SK-N-SH (cell line): Measurements from ENCODE around the gene BABAM2. TPM values are rescaled to one million over a fixed set of nuclear protein-coding genes. Genes with fewer than 3 reads are reported as not detected.

ENCODE experiments used
- CTCF ChIA-PET: fragments of 300-600, 350-600 bp; formaldehyde crosslinking; extraction: SDS; loops from one replicate; lab custom pipeline; 2021; lab: Yijun Ruan, JAX
- POLR2A ChIA-PET: fragments of 350-600 bp; sonication (Branson Sonifier 250); formaldehyde crosslinking; extraction: SDS; loops from one replicate; lab custom pipeline; 2020; ENCODE audit warnings: antibody characterized with exemption, inconsistent platforms; lab: Yijun Ruan, JAX
- DNase-seq: peaks from one replicate; pipeline ENCODE4 v3.0.0; 2012
- H2AFZ ChIP-seq: fragments of 200-600 bp; sonication (generic); 2 replicates; pipeline ENCODE4 v1.8.1; 2016; ENCODE audit warnings: antibody characterized with exemption, mild to moderate bottlenecking, low read depth
- H3F3A ChIP-seq: fragments of 200-600 bp; sonication (generic); replicated peaks from 2 replicates; pipeline ENCODE3; 2016; ENCODE audit warnings: antibody characterized with exemption, mild to moderate bottlenecking; ENCODE audit not compliant: insufficient read depth
- H3K27ac ChIP-seq, 2 experiments: fragments of 200-500 bp in 1 of 2; fragments of 200-600 bp in 1 of 2; sonication (Bioruptor generic) in 1 of 2; sonication (generic), shearing (Covaris generic) in 1 of 2; 2 replicates each; pipeline versions ENCODE4 v1.5.1 to v1.6.1; 2014 to 2016; ENCODE audit warnings: low read depth in 2 of 2, inconsistent platforms in 1 of 2, low read length in 1 of 2, mild to moderate bottlenecking in 1 of 2, mixed read lengths in 1 of 2
- H3K27me3 ChIP-seq: fragments of 200-600 bp; sonication (generic), shearing (Covaris generic); 2 replicates; pipeline ENCODE4 v1.6.1; 2016; ENCODE audit warnings: mixed run types; ENCODE audit not compliant: insufficient read depth
- H3K36me3 ChIP-seq, 2 experiments: fragments of 200-500 bp in 1 of 2; fragments of 200-600 bp in 1 of 2; sonication (Bioruptor generic) in 1 of 2; sonication (generic) in 1 of 2; replicated peaks in 1 of 2; 2 replicates each; pipeline versions ENCODE3 to v1.5.1; 2014 to 2016; ENCODE audit warnings: low read length in 1 of 2, mild to moderate bottlenecking in 1 of 2; ENCODE audit not compliant: insufficient read depth in 2 of 2, control insufficient read depth in 1 of 2
- H3K4me1 ChIP-seq, 2 experiments: fragments of 200-500 bp in 1 of 2; fragments of 200-600 bp in 1 of 2; sonication (Bioruptor generic) in 1 of 2; sonication (generic), shearing (Covaris generic) in 1 of 2; 2 replicates each; pipeline versions ENCODE4 v1.5.1 to v1.6.1; 2014 to 2016; ENCODE audit warnings: low read depth in 1 of 2, low read length in 1 of 2, mixed run types in 1 of 2; ENCODE audit not compliant: insufficient read depth in 2 of 2, control insufficient read depth in 1 of 2
- H3K4me2 ChIP-seq: fragments of 200-600 bp; sonication (generic), shearing (Covaris generic); 2 replicates; pipeline ENCODE4 v1.6.1; 2017; ENCODE audit warnings: mixed run types
- H3K4me3 ChIP-seq, 2 experiments: fragments of 200-500 bp in 1 of 2; fragments of 200-600 bp in 1 of 2; sonication (Bioruptor generic) in 1 of 2; sonication (generic), shearing (Covaris generic) in 1 of 2; 2 replicates each; pipeline versions ENCODE4 v1.5.1 to v1.8.1; 2014 to 2016; ENCODE audit warnings: low read depth in 2 of 2, inconsistent platforms in 1 of 2, low read length in 1 of 2, mild to moderate bottlenecking in 1 of 2, mixed read lengths in 1 of 2, moderate library complexity in 1 of 2
- H3K79me2 ChIP-seq: fragments of 200-600 bp; sonication (generic); 2 replicates; pipeline ENCODE4 v1.8.1; 2017; ENCODE audit warnings: mild to moderate bottlenecking; ENCODE audit not compliant: insufficient read depth
- H3K9ac ChIP-seq: fragments of 200-600 bp; sonication (generic); 2 replicates; pipeline ENCODE4 v1.6.1; 2017; ENCODE audit warnings: mixed run types
- H3K9me2 ChIP-seq: fragments of 200-600 bp; sonication (generic); 2 replicates; pipeline ENCODE4 v1.6.1; 2017; ENCODE audit warnings: mixed run types
- H3K9me3 ChIP-seq: fragments of 200-600 bp; sonication (generic); 2 replicates; pipeline ENCODE4 v1.6.1; 2017; ENCODE audit warnings: mixed run types, mild to moderate bottlenecking, moderate library complexity
- H4K20me1 ChIP-seq: fragments of 200-600 bp; sonication (generic); 2 replicates; pipeline ENCODE4 v1.6.1; 2017; ENCODE audit warnings: mild to moderate bottlenecking, mixed run types; ENCODE audit not compliant: insufficient read depth
- EZH2phosphoT487 ChIP-seq: fragments of 200-600 bp; sonication (generic); IDR thresholded peaks from 2 replicates; pipeline ENCODE4 v1.6.1; 2017; ENCODE audit warnings: low read depth, mixed run types, mild to moderate bottlenecking, antibody characterized with exemption, moderate library complexity, borderline replicate concordance
- FOSL2 ChIP-seq: IDR thresholded peaks from 2 replicates; pipeline ENCODE4 v1.4.0; 2012; ENCODE audit warnings: low read depth, mild to moderate bottlenecking, moderate library complexity, borderline replicate concordance
- GABPA ChIP-seq: IDR thresholded peaks from 2 replicates; pipeline ENCODE4 v1.4.0; 2012; ENCODE audit warnings: low read depth, mild to moderate bottlenecking
- JUND ChIP-seq: IDR thresholded peaks from 2 replicates; pipeline ENCODE4 v1.4.0; 2012
- SIN3A ChIP-seq: IDR thresholded peaks from 2 replicates; pipeline ENCODE4 v1.6.1; 2012; ENCODE audit warnings: low read depth, mild to moderate bottlenecking, low read length, moderate library complexity, borderline replicate concordance
- TAF1 ChIP-seq: IDR thresholded peaks from 2 replicates; pipeline ENCODE4 v1.6.1; 2012; ENCODE audit warnings: low read depth, mild to moderate bottlenecking, low read length, moderate library complexity, borderline replicate concordance
- TCF12 ChIP-seq: IDR thresholded peaks from 2 replicates; pipeline ENCODE4 v1.4.0; 2012
- YY1 ChIP-seq: IDR thresholded peaks from 2 replicates; pipeline ENCODE4 v1.4.0; 2012; ENCODE audit warnings: low read depth, mild to moderate bottlenecking
- ZBTB33 ChIP-seq: IDR thresholded peaks from 2 replicates; pipeline ENCODE4 v1.4.0; 2012; ENCODE audit warnings: low read depth, borderline replicate concordance
- WGBS: methylation state at CpG from one replicate; pipeline ENCODE4 v1.1.6; 2017; ENCODE audit warnings: low lambda C conversion rate; 5-methylcytosine and 5-hydroxymethylcytosine counted together
- polyA plus RNA-seq, 3 experiments: library from polyadenylated mRNA; depleted of rRNA; stranded (reverse); fragments of >200 nt; gene quantifications; 2 replicates each; pipeline ENCODE4 v1.2.3, GENCODE V29; 2012

The BABAM2 gene
- polyA plus RNA-seq, 1 of the 3 experiments (the other 2 are of a cell fraction) = 34.0 TPM

GRCh38 chr2:28217042-28217740, 326.7 kb downstream of the BABAM2 start:
- Histone ChIP-seq H3K9me2 (no peaks in the 10 kb centered on the region), H3K9me3 (no peaks in the 10 kb centered on the region), H3F3A (no peaks in the 10 kb centered on the region), H3K4me1 (no peaks in the 10 kb centered on the region; a peak in 1 of 4 replicates), H3K4me2 (no peak overlapping the region), H3K27me3 (no peaks in the 10 kb centered on the region), H3K9ac (no peak overlapping the region), H4K20me1 (no peaks in the 10 kb centered on the region), H2AFZ (no peak overlapping the region), H3K27ac (no peak overlapping the region), H3K79me2 (no peaks in the 10 kb centered on the region; the same call in 1 of the 2 replicates), H3K36me3 (peaks cover 0 to 6% of the 10 kb centered on the region in 2 experiments), H3K4me3 (no peak overlapping the region)
- POLR2A ChIA-PET = no interaction called here
- WGBS = 97% methylated on average over 3 of the region's 3 CpGs
- CTCF ChIA-PET = no interaction called here
- TF ChIP-seq ZBTB33 (no peak), FOSL2 (no peak), SIN3A (no peak), TAF1 (no peak), TCF12 (no peak), EZH2phosphoT487 (no peak), GABPA (no peak), YY1 (no peak)
- no peak for DNase-seq

GRCh38 chr2:28219138-28219537, 328.6 kb downstream of the BABAM2 start:
- H3F3A ChIP-seq = no peaks in the 10 kb centered on the region
- no peak overlapping the region for H3K4me2 ChIP-seq
- peaks cover 0 to 6% of the 10 kb centered on the region in 2 experiments for H3K36me3 ChIP-seq
- H3K4me3 ChIP-seq = no peak overlapping the region
- no peaks in the 10 kb centered on the region for H3K9me2 ChIP-seq
- no peaks in the 10 kb centered on the region for H3K27me3 ChIP-seq
- H3K9me3 ChIP-seq = no peaks in the 10 kb centered on the region
- DNase-seq = no peak
- TF ChIP-seq FOSL2 = 0 out of 2 replicates have a peak, but pooled peaks have one; percentile 34
- no peak for TF ChIP-seq SIN3A
- peak; percentile 18; the same call in 1 of the 2 replicates for TF ChIP-seq JUND
- no peak overlapping the region for H2AFZ ChIP-seq
- H3K9ac ChIP-seq = no peak overlapping the region
- 79% methylated on average over 4 of the region's 4 CpGs for WGBS
- no peaks in the 10 kb centered on the region for H4K20me1 ChIP-seq
- no peak overlapping the region for H3K27ac ChIP-seq
- CTCF ChIA-PET = interaction anchor here (1.3 kb wide), 1 partner anchor 11 kb away, joined by 4 read pairs; no protein-coding TSS in a partner anchor
- H3K4me1 ChIP-seq = no peaks in the 10 kb centered on the region; a peak in 1 of 4 replicates
- POLR2A ChIA-PET = no interaction called here
- no peaks in the 10 kb centered on the region for H3K79me2 ChIP-seq
